ENCODE measurements around the gene RAPH1. TPM values are rescaled to one million over a fixed set of nuclear protein-coding genes. Genes with fewer than 3 reads are reported as not detected.

Gene RAPH1
- polyA plus RNA-seq, 1 donor (not counting 4 experiments of a cell fraction or from before 2014, with no cell fraction given), result 2.9 TPM

DNA sequence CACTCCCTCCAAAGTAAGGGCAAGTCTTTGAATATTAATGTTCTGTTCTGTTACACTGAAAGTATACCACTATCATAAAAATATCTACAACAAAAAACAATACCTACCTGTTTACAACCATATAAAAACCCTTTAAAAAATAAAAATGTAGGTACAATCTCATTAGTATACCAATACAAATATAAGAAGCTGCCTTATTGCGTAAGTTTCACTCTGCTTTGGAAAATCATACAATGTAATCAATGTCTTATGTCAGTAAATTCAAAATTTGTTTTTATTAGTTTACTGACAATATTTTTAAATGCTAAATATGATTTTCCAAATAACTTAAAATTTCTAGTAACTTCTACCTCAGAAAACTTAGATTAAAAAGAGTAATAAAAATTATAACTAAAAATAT is 72.8 kb downstream of the RAPH1 start:
- no peak overlapping the region for H3K4me3 ChIP-seq (ENCODE audit: control insufficient read depth in 2 of 3, extremely low read depth in 1 of 3, insufficient read depth in 2 of 3, low read depth in 1 of 3, low read length in 3 of 3)
- H3K9me1 ChIP-seq (ENCODE audit: control insufficient read depth, extremely low read depth, insufficient read depth, low read length), result no peaks in the 10 kb centered on the region
- no peaks in the 10 kb centered on the region for H3K4me1 ChIP-seq (ENCODE audit: control insufficient read depth, extremely low read depth, insufficient read depth, low read length)
- H2AFZ ChIP-seq (ENCODE audit: control insufficient read depth, low read length), result no peak overlapping the region
- no peak for DNase-seq (ENCODE audit: low read depth, low spot score)
- FAIRE-seq, result no peak
- TF ChIP-seq EZH2 (IDR thresholded peaks at IDR 0.05; ENCODE audit: low read length), result no peak
- no peak for TF ChIP-seq CTCF (optimal IDR thresholded peaks at IDR 0.05 in 1 of 3, IDR thresholded peaks at IDR 0.05 in 1 of 3, conservative IDR thresholded peaks at IDR 0.05 in 1 of 3; ENCODE audit: extremely low read depth in 1 of 3, insufficient read depth in 2 of 3, low read length in 3 of 3)
- no peaks in the 10 kb centered on the region for H3K9me3 ChIP-seq (ENCODE audit: control insufficient read depth, low read depth, low read length)
- dilution Hi-C loops (cut with MboI; ENCODE audit: extremely low pct_ligation_motif_present, low sequenced_read_pairs), result no loop called here
- no peaks in the 10 kb centered on the region for H3K27me3 ChIP-seq (ENCODE audit: control insufficient read depth, extremely low read depth, insufficient read depth, low read length)
- no peaks in the 10 kb centered on the region for H3K36me3 ChIP-seq (ENCODE audit: control insufficient read depth in 2 of 2, extremely low read depth in 1 of 2, insufficient read depth in 2 of 2, low read length in 2 of 2)
- H4K20me1 ChIP-seq (ENCODE audit: control insufficient read depth, extremely low read depth, insufficient read depth, low read length), result no peaks in the 10 kb centered on the region
- H3K79me2 ChIP-seq (ENCODE audit: control insufficient read depth, insufficient read depth, low read length), result no peaks in the 10 kb centered on the region
- no peak overlapping the region for H3K27ac ChIP-seq (ENCODE audit: control insufficient read depth, insufficient read depth, low read length)
- no peak overlapping the region for H3K9ac ChIP-seq (ENCODE audit: control insufficient read depth, extremely low read depth, insufficient read depth, low read length)
- no peak overlapping the region for H3K4me2 ChIP-seq (ENCODE audit: control insufficient read depth, extremely low read depth, insufficient read depth, low read depth, low read length)

DNA sequence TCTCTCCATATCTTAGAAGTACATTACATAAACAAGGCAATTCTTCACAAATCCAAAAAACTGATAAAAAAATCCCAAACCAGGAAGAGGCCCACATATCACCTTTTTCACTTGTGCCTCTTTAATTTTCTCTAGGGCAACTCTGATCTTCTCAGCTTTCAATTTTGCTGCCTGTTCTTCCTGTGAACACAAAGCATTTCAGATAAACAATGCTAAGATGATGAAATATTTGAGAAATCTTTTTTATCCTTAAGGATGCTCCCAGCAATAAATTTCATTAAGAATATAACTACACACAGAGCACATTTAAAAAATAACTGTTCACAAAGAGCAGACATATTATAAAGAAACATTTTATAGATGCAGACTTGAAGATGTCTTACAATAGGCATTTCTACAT is 73.4 kb downstream of the RAPH1 start:
- Histone ChIP-seq H3K9me1 (ENCODE audit: control insufficient read depth, extremely low read depth, insufficient read depth, low read length) (no peaks in the 10 kb centered on the region), H3K27me3 (ENCODE audit: control insufficient read depth, extremely low read depth, insufficient read depth, low read length) (no peaks in the 10 kb centered on the region), H3K9me3 (ENCODE audit: control insufficient read depth, low read depth, low read length) (no peaks in the 10 kb centered on the region), H3K27ac (ENCODE audit: control insufficient read depth, insufficient read depth, low read length) (no peak overlapping the region), H3K79me2 (ENCODE audit: control insufficient read depth, insufficient read depth, low read length) (no peaks in the 10 kb centered on the region), H3K4me1 (ENCODE audit: control insufficient read depth, extremely low read depth, insufficient read depth, low read length) (no peaks in the 10 kb centered on the region), H2AFZ (ENCODE audit: control insufficient read depth, low read length) (no peak overlapping the region), H3K4me3 (ENCODE audit: control insufficient read depth in 2 of 3, extremely low read depth in 1 of 3, insufficient read depth in 2 of 3, low read depth in 1 of 3, low read length in 3 of 3) (no peak overlapping the region), H4K20me1 (ENCODE audit: control insufficient read depth, extremely low read depth, insufficient read depth, low read length) (no peaks in the 10 kb centered on the region), H3K36me3 (ENCODE audit: control insufficient read depth in 2 of 2, extremely low read depth in 1 of 2, insufficient read depth in 2 of 2, low read length in 2 of 2) (no peaks in the 10 kb centered on the region), H3K4me2 (ENCODE audit: control insufficient read depth, extremely low read depth, insufficient read depth, low read depth, low read length) (no peak overlapping the region), H3K9ac (ENCODE audit: control insufficient read depth, extremely low read depth, insufficient read depth, low read length) (no peak overlapping the region)
- DNase-seq (ENCODE audit: low read depth, low spot score), result no peak
- FAIRE-seq, result no peak
- dilution Hi-C loops (cut with MboI; ENCODE audit: extremely low pct_ligation_motif_present, low sequenced_read_pairs), result no loop called here
- TF ChIP-seq EZH2 (IDR thresholded peaks at IDR 0.05; ENCODE audit: low read length) (no peak), CTCF (optimal IDR thresholded peaks at IDR 0.05 in 1 of 3, IDR thresholded peaks at IDR 0.05 in 1 of 3, conservative IDR thresholded peaks at IDR 0.05 in 1 of 3; ENCODE audit: extremely low read depth in 1 of 3, insufficient read depth in 2 of 3, low read length in 3 of 3) (no peak)
